SK-N-SH treated with all-trans-retinoic acid at 6 μM for 48 hours (cell line): ENCODE data around the gene LRIF1.

Experiments used
- ATAC-seq: fragments of 200-7000 bp; cut with Tn5 transposase; 3 replicates; pipeline ENCODE4 v1.9.1; 2020; ENCODE audit warnings: mild to moderate bottlenecking, moderate library complexity
- ARNTL ChIP-seq: fragments of 450-650 bp; formaldehyde crosslinking; IDR thresholded peaks from 2 replicates; pipeline ENCODE4 v1.5.0; 2020; ENCODE audit warnings: low read depth, mild to moderate bottlenecking, moderate library complexity, borderline replicate concordance
- BACH2 ChIP-seq: fragments of 250-450 bp; sonication (Bioruptor Pico); IDR thresholded peaks from 2 replicates; pipeline ENCODE4 v1.9.0; 2021; ENCODE audit warnings: mild to moderate bottlenecking, borderline replicate concordance
- CSDC2 ChIP-seq: fragments of 250-450 bp; sonication (Bioruptor Pico); IDR thresholded peaks from 2 replicates; pipeline ENCODE4 v1.5.0; 2020; ENCODE audit warnings: mild to moderate bottlenecking, moderate library complexity
- ESRRG ChIP-seq: fragments of 250-450 bp; sonication (Bioruptor Pico); IDR thresholded peaks from 2 replicates; pipeline ENCODE4 v1.6.1; 2021; ENCODE audit warnings: mild to moderate bottlenecking
- GLIS3 ChIP-seq: fragments of 250-450 bp; sonication (Bioruptor Pico); IDR thresholded peaks from 2 replicates; pipeline ENCODE4 v1.5.0; 2020; ENCODE audit warnings: mild to moderate bottlenecking, moderate library complexity
- OSR1 ChIP-seq: fragments of 250-450 bp; sonication (Bioruptor Pico); IDR thresholded peaks from 2 replicates; pipeline ENCODE4 v1.8.0; 2022; ENCODE audit warnings: moderate library complexity, mild to moderate bottlenecking, inconsistent platforms
- PPARA ChIP-seq: fragments of 250-450 bp; sonication (Bioruptor Pico); IDR thresholded peaks from 2 replicates; pipeline ENCODE4 v1.5.0; 2020; ENCODE audit warnings: mild to moderate bottlenecking, borderline replicate concordance
- RARB ChIP-seq: fragments of 250-450 bp; sonication (Bioruptor Pico); IDR thresholded peaks from 2 replicates; pipeline ENCODE4 v1.8.0; 2021; ENCODE audit warnings: mild to moderate bottlenecking, moderate library complexity
- SNAI2 ChIP-seq: fragments of 250-450 bp; sonication (Bioruptor Pico); IDR thresholded peaks from 2 replicates; pipeline ENCODE4 v1.5.0; 2020; ENCODE audit warnings: mild to moderate bottlenecking, moderate library complexity
- TCF4 ChIP-seq: fragments of 250-450 bp; sonication (Bioruptor Pico); IDR thresholded peaks from 2 replicates; pipeline ENCODE4 v1.8.0; 2021; ENCODE audit warnings: mild to moderate bottlenecking, moderate library complexity, borderline replicate concordance
- TOX ChIP-seq: fragments of 250-450 bp; sonication (Bioruptor Pico); IDR thresholded peaks from 2 replicates; pipeline ENCODE4 v1.8.0; 2021; ENCODE audit warnings: mild to moderate bottlenecking, moderate library complexity, borderline replicate concordance
- ZC3H10 ChIP-seq: fragments of 250-450 bp; sonication (Bioruptor Pico); IDR thresholded peaks from 2 replicates; pipeline ENCODE4 v1.5.1; 2021; ENCODE audit warnings: mild to moderate bottlenecking, moderate library complexity
- ZFP3 ChIP-seq: fragments of 250-450 bp; sonication (Bioruptor Pico); IDR thresholded peaks from 2 replicates; pipeline ENCODE4 v1.5.0; 2020; ENCODE audit warnings: mild to moderate bottlenecking, moderate library complexity
- ZFP30 ChIP-seq: fragments of 450-650 bp; formaldehyde crosslinking; IDR thresholded peaks from 2 replicates; pipeline ENCODE4 v1.5.0; 2022; ENCODE audit warnings: mild to moderate bottlenecking, moderate library complexity
- ZNF565 ChIP-seq: fragments of 450-650 bp; formaldehyde crosslinking; conservative IDR thresholded peaks from 2 replicates; pipeline ENCODE4 v1.5.0; 2020; ENCODE audit warnings: low read depth, mild to moderate bottlenecking, moderate library complexity
- ZNF70 ChIP-seq: fragments of 450-650 bp; formaldehyde crosslinking; IDR thresholded peaks from 2 replicates; pipeline ENCODE4 v1.5.0; 2020; ENCODE audit warnings: mild to moderate bottlenecking, moderate library complexity
- ZNF8 ChIP-seq: fragments of 450-650 bp; formaldehyde crosslinking; IDR thresholded peaks from 2 replicates; pipeline ENCODE4 v1.5.0; 2020; ENCODE audit warnings: mild to moderate bottlenecking, moderate library complexity
- TF ChIP-seq, protein P1 (sequence below): fragments of 250-450 bp; sonication (Bioruptor Pico); IDR thresholded peaks from 2 replicates; pipeline ENCODE4 v1.8.0; 2020; ENCODE audit warnings: mild to moderate bottlenecking, moderate library complexity, borderline replicate concordance
- TF ChIP-seq, protein P2 (sequence below): fragments of 250-450 bp; sonication (Bioruptor Pico); IDR thresholded peaks from 2 replicates; pipeline ENCODE4 v1.8.0; 2021; ENCODE audit warnings: low read depth, mild to moderate bottlenecking, moderate library complexity, borderline replicate concordance
- TF ChIP-seq, protein P3 (sequence below): fragments of 250-450 bp; sonication (Bioruptor Pico); IDR thresholded peaks from 2 replicates; pipeline ENCODE4 v1.5.1; 2021; ENCODE audit warnings: mild to moderate bottlenecking, moderate library complexity
- TF ChIP-seq, protein P4 (sequence below): fragments of 250-450 bp; sonication (Bioruptor Pico); IDR thresholded peaks from 2 replicates; pipeline ENCODE4 v1.5.1; 2020; ENCODE audit warnings: low read depth, mild to moderate bottlenecking, moderate library complexity
- TF ChIP-seq, protein P5 (sequence below): fragments of 250-450 bp; sonication (Bioruptor Pico); IDR thresholded peaks from 2 replicates; pipeline ENCODE4 v1.5.0; 2020; ENCODE audit warnings: mild to moderate bottlenecking, moderate library complexity

Gene LRIF1

DNA sequence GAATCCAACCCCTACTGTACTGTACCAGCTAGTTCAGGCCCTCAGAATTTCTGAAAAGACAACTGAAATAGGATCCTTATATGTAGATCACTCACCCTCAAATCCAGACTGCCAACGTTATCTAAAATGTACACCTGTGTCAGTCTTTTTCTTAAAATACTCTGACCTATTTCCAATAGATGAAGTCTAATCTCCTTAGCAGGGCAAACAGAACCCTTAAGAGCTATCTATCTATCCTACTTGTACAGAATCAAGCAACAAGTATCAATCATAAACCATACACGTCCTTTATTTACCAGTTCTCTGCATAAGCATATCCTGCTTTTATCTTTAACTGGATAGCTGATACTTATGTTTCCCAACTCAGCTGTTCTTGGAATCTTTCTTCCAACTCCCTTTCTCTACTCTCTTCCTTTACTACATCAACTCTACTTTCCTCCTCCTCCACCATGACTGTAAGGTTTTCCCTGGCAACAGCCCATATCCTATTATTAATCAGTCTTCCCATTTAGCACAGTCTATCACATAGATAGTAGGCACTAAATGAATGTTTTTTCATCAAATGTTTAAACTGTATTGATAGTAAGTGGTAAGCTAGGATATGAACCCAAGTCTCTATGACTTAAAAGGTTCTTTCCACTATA is 2.8 kb downstream of the LRIF1 start:
- ATAC-seq: no peak
- no peak for TF ChIP-seq BACH2
- TF ChIP-seq ZNF565 (CRISPR knock-in tag): no peak
- TF ChIP-seq TOX (CRISPR knock-in tag): no peak
- TF ChIP-seq ZFP30 (CRISPR knock-in tag): no peak
- TF ChIP-seq, protein P1, sequence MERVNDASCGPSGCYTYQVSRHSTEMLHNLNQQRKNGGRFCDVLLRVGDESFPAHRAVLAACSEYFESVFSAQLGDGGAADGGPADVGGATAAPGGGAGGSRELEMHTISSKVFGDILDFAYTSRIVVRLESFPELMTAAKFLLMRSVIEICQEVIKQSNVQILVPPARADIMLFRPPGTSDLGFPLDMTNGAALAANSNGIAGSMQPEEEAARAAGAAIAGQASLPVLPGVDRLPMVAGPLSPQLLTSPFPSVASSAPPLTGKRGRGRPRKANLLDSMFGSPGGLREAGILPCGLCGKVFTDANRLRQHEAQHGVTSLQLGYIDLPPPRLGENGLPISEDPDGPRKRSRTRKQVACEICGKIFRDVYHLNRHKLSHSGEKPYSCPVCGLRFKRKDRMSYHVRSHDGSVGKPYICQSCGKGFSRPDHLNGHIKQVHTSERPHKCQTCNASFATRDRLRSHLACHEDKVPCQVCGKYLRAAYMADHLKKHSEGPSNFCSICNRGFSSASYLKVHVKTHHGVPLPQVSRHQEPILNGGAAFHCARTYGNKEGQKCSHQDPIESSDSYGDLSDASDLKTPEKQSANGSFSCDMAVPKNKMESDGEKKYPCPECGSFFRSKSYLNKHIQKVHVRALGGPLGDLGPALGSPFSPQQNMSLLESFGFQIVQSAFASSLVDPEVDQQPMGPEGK: no peak
- TF ChIP-seq, protein P2, sequence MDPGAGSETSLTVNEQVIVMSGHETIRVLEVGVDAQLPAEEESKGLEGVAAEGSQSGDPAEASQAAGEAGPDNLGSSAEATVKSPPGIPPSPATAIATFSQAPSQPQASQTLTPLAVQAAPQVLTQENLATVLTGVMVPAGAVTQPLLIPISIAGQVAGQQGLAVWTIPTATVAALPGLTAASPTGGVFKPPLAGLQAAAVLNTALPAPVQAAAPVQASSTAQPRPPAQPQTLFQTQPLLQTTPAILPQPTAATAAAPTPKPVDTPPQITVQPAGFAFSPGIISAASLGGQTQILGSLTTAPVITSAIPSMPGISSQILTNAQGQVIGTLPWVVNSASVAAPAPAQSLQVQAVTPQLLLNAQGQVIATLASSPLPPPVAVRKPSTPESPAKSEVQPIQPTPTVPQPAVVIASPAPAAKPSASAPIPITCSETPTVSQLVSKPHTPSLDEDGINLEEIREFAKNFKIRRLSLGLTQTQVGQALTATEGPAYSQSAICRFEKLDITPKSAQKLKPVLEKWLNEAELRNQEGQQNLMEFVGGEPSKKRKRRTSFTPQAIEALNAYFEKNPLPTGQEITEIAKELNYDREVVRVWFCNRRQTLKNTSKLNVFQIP (CRISPR knock-in tag): no peak
- TF ChIP-seq, protein P3, sequence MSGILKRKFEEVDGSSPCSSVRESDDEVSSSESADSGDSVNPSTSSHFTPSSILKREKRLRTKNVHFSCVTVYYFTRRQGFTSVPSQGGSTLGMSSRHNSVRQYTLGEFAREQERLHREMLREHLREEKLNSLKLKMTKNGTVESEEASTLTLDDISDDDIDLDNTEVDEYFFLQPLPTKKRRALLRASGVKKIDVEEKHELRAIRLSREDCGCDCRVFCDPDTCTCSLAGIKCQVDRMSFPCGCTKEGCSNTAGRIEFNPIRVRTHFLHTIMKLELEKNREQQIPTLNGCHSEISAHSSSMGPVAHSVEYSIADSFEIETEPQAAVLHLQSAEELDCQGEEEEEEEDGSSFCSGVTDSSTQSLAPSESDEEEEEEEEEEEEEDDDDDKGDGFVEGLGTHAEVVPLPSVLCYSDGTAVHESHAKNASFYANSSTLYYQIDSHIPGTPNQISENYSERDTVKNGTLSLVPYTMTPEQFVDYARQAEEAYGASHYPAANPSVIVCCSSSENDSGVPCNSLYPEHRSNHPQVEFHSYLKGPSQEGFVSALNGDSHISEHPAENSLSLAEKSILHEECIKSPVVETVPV (CRISPR knock-in tag): no peak
- TF ChIP-seq, protein P4, sequence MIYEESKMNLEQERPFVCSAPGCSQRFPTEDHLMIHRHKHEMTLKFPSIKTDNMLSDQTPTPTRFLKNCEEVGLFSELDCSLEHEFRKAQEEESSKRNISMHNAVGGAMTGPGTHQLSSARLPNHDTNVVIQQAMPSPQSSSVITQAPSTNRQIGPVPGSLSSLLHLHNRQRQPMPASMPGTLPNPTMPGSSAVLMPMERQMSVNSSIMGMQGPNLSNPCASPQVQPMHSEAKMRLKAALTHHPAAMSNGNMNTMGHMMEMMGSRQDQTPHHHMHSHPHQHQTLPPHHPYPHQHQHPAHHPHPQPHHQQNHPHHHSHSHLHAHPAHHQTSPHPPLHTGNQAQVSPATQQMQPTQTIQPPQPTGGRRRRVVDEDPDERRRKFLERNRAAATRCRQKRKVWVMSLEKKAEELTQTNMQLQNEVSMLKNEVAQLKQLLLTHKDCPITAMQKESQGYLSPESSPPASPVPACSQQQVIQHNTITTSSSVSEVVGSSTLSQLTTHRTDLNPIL (CRISPR knock-in tag): no peak
- no peak for TF ChIP-seq ZNF70
- no peak for TF ChIP-seq ZNF8 (CRISPR knock-in tag)
- TF ChIP-seq ZC3H10 (CRISPR knock-in tag): no peak
- TF ChIP-seq, protein P5, sequence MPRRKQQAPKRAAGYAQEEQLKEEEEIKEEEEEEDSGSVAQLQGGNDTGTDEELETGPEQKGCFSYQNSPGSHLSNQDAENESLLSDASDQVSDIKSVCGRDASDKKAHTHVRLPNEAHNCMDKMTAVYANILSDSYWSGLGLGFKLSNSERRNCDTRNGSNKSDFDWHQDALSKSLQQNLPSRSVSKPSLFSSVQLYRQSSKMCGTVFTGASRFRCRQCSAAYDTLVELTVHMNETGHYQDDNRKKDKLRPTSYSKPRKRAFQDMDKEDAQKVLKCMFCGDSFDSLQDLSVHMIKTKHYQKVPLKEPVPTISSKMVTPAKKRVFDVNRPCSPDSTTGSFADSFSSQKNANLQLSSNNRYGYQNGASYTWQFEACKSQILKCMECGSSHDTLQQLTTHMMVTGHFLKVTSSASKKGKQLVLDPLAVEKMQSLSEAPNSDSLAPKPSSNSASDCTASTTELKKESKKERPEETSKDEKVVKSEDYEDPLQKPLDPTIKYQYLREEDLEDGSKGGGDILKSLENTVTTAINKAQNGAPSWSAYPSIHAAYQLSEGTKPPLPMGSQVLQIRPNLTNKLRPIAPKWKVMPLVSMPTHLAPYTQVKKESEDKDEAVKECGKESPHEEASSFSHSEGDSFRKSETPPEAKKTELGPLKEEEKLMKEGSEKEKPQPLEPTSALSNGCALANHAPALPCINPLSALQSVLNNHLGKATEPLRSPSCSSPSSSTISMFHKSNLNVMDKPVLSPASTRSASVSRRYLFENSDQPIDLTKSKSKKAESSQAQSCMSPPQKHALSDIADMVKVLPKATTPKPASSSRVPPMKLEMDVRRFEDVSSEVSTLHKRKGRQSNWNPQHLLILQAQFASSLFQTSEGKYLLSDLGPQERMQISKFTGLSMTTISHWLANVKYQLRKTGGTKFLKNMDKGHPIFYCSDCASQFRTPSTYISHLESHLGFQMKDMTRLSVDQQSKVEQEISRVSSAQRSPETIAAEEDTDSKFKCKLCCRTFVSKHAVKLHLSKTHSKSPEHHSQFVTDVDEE (CRISPR knock-in tag): no peak
- no peak for TF ChIP-seq ESRRG (CRISPR knock-in tag)

DNA sequence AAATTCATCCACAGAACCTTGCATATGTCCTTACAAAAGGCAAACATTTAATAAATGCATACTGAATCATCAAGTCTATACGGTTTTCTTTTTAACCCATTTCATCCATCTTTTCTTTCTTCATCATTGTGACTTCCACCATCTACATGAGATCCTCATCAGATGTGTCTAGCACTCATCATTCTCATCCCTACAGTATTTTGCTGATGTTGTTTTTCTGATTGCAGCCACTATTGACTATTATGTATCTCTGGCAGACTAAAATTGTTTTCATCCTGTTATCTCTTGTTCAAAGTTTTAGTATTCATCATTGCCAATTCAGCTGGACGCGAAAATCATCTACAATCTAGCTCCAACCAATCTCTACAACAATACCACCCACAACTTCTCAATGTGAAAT is 5.9 kb downstream of the LRIF1 start:
- TF ChIP-seq GLIS3 (CRISPR knock-in tag) (no peak), ZC3H10 (CRISPR knock-in tag) (no peak), SNAI2 (CRISPR knock-in tag) (no peak), TCF4 (CRISPR knock-in tag) (no peak)
- ATAC-seq: no peak

DNA sequence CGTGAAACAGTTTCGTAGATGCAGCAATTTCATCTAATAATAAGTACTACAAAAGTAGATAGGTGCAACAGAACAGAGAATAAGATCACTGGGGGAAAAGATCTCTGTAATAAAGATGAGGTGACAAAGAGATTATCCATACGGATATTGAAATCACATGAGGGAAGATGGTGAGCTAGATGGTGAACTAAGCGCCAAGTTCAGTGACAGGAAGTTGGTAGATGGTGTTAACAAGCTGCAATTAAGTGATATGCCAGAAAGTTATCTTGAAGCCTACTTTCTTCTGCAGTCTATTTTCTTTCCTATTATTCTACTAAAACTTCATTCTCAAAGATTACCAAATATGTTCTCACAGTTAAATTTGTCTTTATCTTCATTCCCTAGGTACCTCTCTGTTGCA is 7.1 kb downstream of the LRIF1 start:
- ATAC-seq: no peak
- no peak for TF ChIP-seq ZNF8 (CRISPR knock-in tag)
- TF ChIP-seq, protein P5 (CRISPR knock-in tag): no peak
- TF ChIP-seq ZNF565 (CRISPR knock-in tag): no peak
- no peak for TF ChIP-seq CSDC2 (CRISPR knock-in tag)
- TF ChIP-seq TCF4 (CRISPR knock-in tag): no peak
- no peak for TF ChIP-seq ZFP30 (CRISPR knock-in tag)
- no peak for TF ChIP-seq TOX (CRISPR knock-in tag)
- no peak for TF ChIP-seq ARNTL
- TF ChIP-seq, protein P3 (CRISPR knock-in tag): no peak
- no peak for TF ChIP-seq ZC3H10 (CRISPR knock-in tag)
- TF ChIP-seq, protein P4 (CRISPR knock-in tag): no peak
- no peak for TF ChIP-seq RARB
- no peak for TF ChIP-seq BACH2
- TF ChIP-seq ZFP3 (CRISPR knock-in tag): no peak
- TF ChIP-seq OSR1 (CRISPR knock-in tag): no peak
- TF ChIP-seq PPARA (CRISPR knock-in tag): no peak
